Mucosa of stomach (tissue), 1 donor: ENCODE measurements around the gene PIK3R2.

ENCODE experiments used
- H3K27me3 ChIP-seq: one replicate; pipeline ENCODE4 v1.7.0; 2013; ENCODE audit warnings: mild to moderate bottlenecking, low read length; ENCODE audit not compliant: control insufficient read depth, insufficient read depth
- H3K36me3 ChIP-seq: one replicate; pipeline ENCODE4 v1.7.0; 2013; ENCODE audit warnings: low read length; ENCODE audit not compliant: control insufficient read depth, insufficient read depth
- H3K4me1 ChIP-seq: one replicate; pipeline ENCODE4 v1.7.0; 2013; ENCODE audit warnings: mild to moderate bottlenecking, low read length; ENCODE audit not compliant: control insufficient read depth, insufficient read depth
- H3K4me3 ChIP-seq: one replicate; pipeline ENCODE4 v1.7.0; 2013; ENCODE audit warnings: low read length
- H3K9ac ChIP-seq: one replicate; pipeline ENCODE4 v1.7.0; 2013; ENCODE audit warnings: mild to moderate bottlenecking, low read length, moderate library complexity
- H3K9me3 ChIP-seq: one replicate; pipeline ENCODE4 v1.7.0; 2013; ENCODE audit warnings: mild to moderate bottlenecking, low read length, moderate library complexity; ENCODE audit not compliant: control insufficient read depth
- donor health status: Pancreatic carcinoma.

The PIK3R2 gene

GRCh38 chr19:18117692-18118378 is 35.1 kb upstream of the PIK3R2 start:
- Histone ChIP-seq H3K9ac (peak overlapping the region; percentile 76), H3K9me3 (no peaks in the 10 kb centered on the region), H3K4me1 (peaks cover 26% of the 10 kb centered on the region), H3K36me3 (no peaks in the 10 kb centered on the region), H3K27me3 (no peaks in the 10 kb centered on the region), H3K4me3 (peak overlapping the region; percentile 36)

GRCh38 chr19:18118420-18119012 is 34.4 kb upstream of the PIK3R2 start:
- Histone ChIP-seq H3K27me3 (no peaks in the 10 kb centered on the region), H3K4me1 (peaks cover 25% of the 10 kb centered on the region), H3K9me3 (no peaks in the 10 kb centered on the region), H3K36me3 (peaks cover 3% of the 10 kb centered on the region), H3K4me3 (peak overlapping the region; percentile 36), H3K9ac (peak overlapping the region; percentile 76)

- H3K36me3 ChIP-seq, result peaks cover 6% of the 10 kb centered on the region
- no peaks in the 10 kb centered on the region for H3K9me3 ChIP-seq
- H3K27me3 ChIP-seq, result no peaks in the 10 kb centered on the region
- peaks cover 25% of the 10 kb centered on the region for H3K4me1 ChIP-seq
- no peak overlapping the region for H3K4me3 ChIP-seq
- H3K9ac ChIP-seq, result peak overlapping the region; percentile 76
Measured at GRCh38 chr19:18119013-18119716, 33.8 kb upstream of the PIK3R2 start.

- H3K4me1 ChIP-seq, result peaks cover 25% of the 10 kb centered on the region
- peak overlapping the region; percentile 7 for H3K9ac ChIP-seq
- H3K4me3 ChIP-seq, result no peak overlapping the region
- H3K9me3 ChIP-seq, result no peaks in the 10 kb centered on the region
- no peaks in the 10 kb centered on the region for H3K27me3 ChIP-seq
- H3K36me3 ChIP-seq, result peaks cover 6% of the 10 kb centered on the region
Measured at GRCh38 chr19:18119717-18120105, 33.3 kb upstream of the PIK3R2 start.

GRCh38 chr19:18120127-18120526 is 32.8 kb upstream of the PIK3R2 start:
- Histone ChIP-seq H3K9ac (peak overlapping the region; percentile 7), H3K9me3 (no peaks in the 10 kb centered on the region), H3K36me3 (peaks cover 6% of the 10 kb centered on the region), H3K4me3 (no peak overlapping the region), H3K27me3 (no peaks in the 10 kb centered on the region), H3K4me1 (peaks cover 25% of the 10 kb centered on the region)

GRCh38 chr19:18121166-18121565 is 31.8 kb upstream of the PIK3R2 start:
- peaks cover 6% of the 10 kb centered on the region for H3K36me3 ChIP-seq
- no peak overlapping the region for H3K9ac ChIP-seq
- H3K27me3 ChIP-seq, result no peaks in the 10 kb centered on the region
- peaks cover 25% of the 10 kb centered on the region for H3K4me1 ChIP-seq
- no peak overlapping the region for H3K4me3 ChIP-seq
- no peaks in the 10 kb centered on the region for H3K9me3 ChIP-seq

- Histone ChIP-seq H3K4me3 (no peak overlapping the region), H3K9ac (no peak overlapping the region), H3K9me3 (no peaks in the 10 kb centered on the region), H3K4me1 (peaks cover 20% of the 10 kb centered on the region), H3K27me3 (no peaks in the 10 kb centered on the region), H3K36me3 (peaks cover 6% of the 10 kb centered on the region)
Measured at GRCh38 chr19:18122424-18122823, 30.5 kb upstream of the PIK3R2 start.

GRCh38 chr19:18122860-18123795 is 29.8 kb upstream of the PIK3R2 start:
- no peak overlapping the region for H3K4me3 ChIP-seq
- H3K27me3 ChIP-seq, result no peaks in the 10 kb centered on the region
- H3K36me3 ChIP-seq, result peaks cover 6% of the 10 kb centered on the region
- H3K9ac ChIP-seq, result no peak overlapping the region
- no peaks in the 10 kb centered on the region for H3K9me3 ChIP-seq
- peaks cover 16% of the 10 kb centered on the region for H3K4me1 ChIP-seq

GRCh38 chr19:18123819-18124218 is 29.1 kb upstream of the PIK3R2 start:
- Histone ChIP-seq H3K27me3 (no peaks in the 10 kb centered on the region), H3K4me3 (no peak overlapping the region), H3K36me3 (peaks cover 7% of the 10 kb centered on the region), H3K9ac (no peak overlapping the region), H3K4me1 (peaks cover 9% of the 10 kb centered on the region), H3K9me3 (no peaks in the 10 kb centered on the region)

GRCh38 chr19:18126097-18126496 is 26.9 kb upstream of the PIK3R2 start:
- H3K36me3 ChIP-seq, result peaks cover 11% of the 10 kb centered on the region
- no peaks in the 10 kb centered on the region for H3K4me1 ChIP-seq
- H3K27me3 ChIP-seq, result no peaks in the 10 kb centered on the region
- H3K9me3 ChIP-seq, result no peaks in the 10 kb centered on the region
- H3K9ac ChIP-seq, result no peak overlapping the region
- H3K4me3 ChIP-seq, result no peak overlapping the region

- peaks cover 11% of the 10 kb centered on the region for H3K36me3 ChIP-seq
- H3K9me3 ChIP-seq, result no peaks in the 10 kb centered on the region
- H3K4me3 ChIP-seq, result no peak overlapping the region
Measured at GRCh38 chr19:18128044-18128443, 24.9 kb upstream of the PIK3R2 start.

More at GRCh38 chr19:18128044-18128443, 24.9 kb upstream of the PIK3R2 start:
- Histone ChIP-seq H3K27me3 (no peaks in the 10 kb centered on the region), H3K4me1 (no peaks in the 10 kb centered on the region), H3K9ac (no peak overlapping the region)
